K562 (cell line): Measurements from ENCODE around the gene SERPINB12. TPM values are rescaled to one million over a fixed set of nuclear protein-coding genes. Genes with fewer than 3 reads are reported as not detected.

ENCODE experiments used
- ATAC-seq: fragments of 200-7000 bp; cut with Tn5 transposase; 3 replicates; pipeline ENCODE4 v1.9.1; 2020; ENCODE audit warnings: moderate library complexity
- BruUV-seq: library from RNA; stranded (reverse); fragments of 400-500 nt; replicated peaks from 2 replicates; lab custom pipeline; 2021; lab: Mats Ljungman, UMichigan
- CTCF ChIA-PET: fragments of 300-600 bp; formaldehyde crosslinking; extraction: SDS; loops from one replicate; lab custom pipeline; 2021; ENCODE audit warnings: low intra/inter-chr PET ratio; lab: Yijun Ruan, JAX
- POLR2A ChIA-PET: fragments of 300-600, 350-650 bp; sonication (Branson Sonifier 250); formaldehyde crosslinking; extraction: SDS; loops from one replicate; lab custom pipeline; 2021; ENCODE audit warnings: antibody characterized with exemption, inconsistent platforms; lab: Yijun Ruan, JAX
- DNase-seq, 4 experiments: peaks; one replicate each; pipeline versions ENCODE4 v3.0.0 to v3.0.0-alpha.2; 2011 to 2018; ENCODE audit warnings: low spot score in 3 of 4, mixed read lengths in 3 of 4; ENCODE audit errors: extremely low read depth in 1 of 4
- FAIRE-seq: peaks from 2 replicates; lab custom pipeline; 2011; peaks lifted over from hg19 to GRCh38; lab: Jason Lieb, UNC
- H2AFZ ChIP-seq: 2 replicates; pipeline ENCODE4 v1.6.0; 2011; ENCODE audit warnings: low read depth, low read length, control low read depth, inconsistent platforms
- H3K27ac ChIP-seq: fragments of 200-600 bp; 3 replicates; pipeline ENCODE4 v1.8.0; 2011; ENCODE audit warnings: low read depth, mild to moderate bottlenecking, control low read depth, inconsistent platforms, low read length, moderate library complexity, mixed read lengths; ENCODE audit errors: extremely low read depth
- H3K27me3 ChIP-seq, 2 experiments: fragments of 300-600 bp in 1 of 2; 2 replicates in 1 of 2; 3 replicates in 1 of 2; pipeline versions ENCODE4 v1.6.0 to v1.8.0; 2011; ENCODE audit warnings: inconsistent platforms in 2 of 2, low read length in 2 of 2, mild to moderate bottlenecking in 1 of 2, mixed read lengths in 1 of 2, moderate library complexity in 1 of 2; ENCODE audit not compliant: control insufficient read depth in 2 of 2, insufficient read depth in 2 of 2
- H3K36me3 ChIP-seq: fragments of 300-600 bp; 3 replicates; pipeline ENCODE4 v1.8.0; 2011; ENCODE audit warnings: mild to moderate bottlenecking, low read length, inconsistent platforms; ENCODE audit not compliant: control insufficient read depth, insufficient read depth
- H3K4me1 ChIP-seq, 2 experiments: fragments of 200-600 bp in 1 of 2; replicated peaks in 1 of 2; 2 replicates in 1 of 2; 3 replicates in 1 of 2; pipeline versions ENCODE4 v1.5.1 to v1.8.0; 2011; ENCODE audit warnings: inconsistent platforms in 2 of 2, low read length in 2 of 2, mild to moderate bottlenecking in 1 of 2, mixed read lengths in 1 of 2, moderate library complexity in 1 of 2; ENCODE audit not compliant: control insufficient read depth in 2 of 2, insufficient read depth in 2 of 2
- H3K4me2 ChIP-seq: 2 replicates; pipeline ENCODE4 v1.6.1; 2011; ENCODE audit warnings: low read length, control low read depth, inconsistent platforms, mixed read lengths; ENCODE audit not compliant: insufficient read depth
- H3K4me3 ChIP-seq: fragments of 200-600 bp; sonication (generic), shearing (Covaris generic); 2 replicates; pipeline ENCODE4 v1.5.1; 2016; ENCODE audit warnings: control low read depth, inconsistent platforms
- H3K79me2 ChIP-seq: fragments of 200-600 bp; 3 replicates; pipeline ENCODE4 v1.8.0; 2011; ENCODE audit warnings: low read length, inconsistent platforms; ENCODE audit not compliant: control insufficient read depth, insufficient read depth
- H3K9ac ChIP-seq, 2 experiments: 2 replicates each; pipeline versions ENCODE4 v1.6.0 to v1.6.1; 2011; ENCODE audit warnings: low read depth in 2 of 2, low read length in 2 of 2, control low read depth in 1 of 2, inconsistent platforms in 1 of 2, mild to moderate bottlenecking in 1 of 2, mixed read lengths in 1 of 2; ENCODE audit not compliant: insufficient read depth in 1 of 2
- H3K9me1 ChIP-seq: one replicate; pipeline ENCODE4 v1.6.0; 2011; ENCODE audit warnings: inconsistent platforms, mild to moderate bottlenecking, low read length, moderate library complexity; ENCODE audit not compliant: control insufficient read depth, insufficient read depth
- H3K9me3 ChIP-seq: replicated peaks from 2 replicates; pipeline ENCODE4 v1.5.1; 2011; ENCODE audit warnings: low read depth, low read length, inconsistent platforms; ENCODE audit not compliant: control insufficient read depth, insufficient read depth
- H4K20me1 ChIP-seq: replicated peaks from 2 replicates; pipeline ENCODE4 v1.6.1; 2011; ENCODE audit warnings: low read length, inconsistent platforms, mixed read lengths; ENCODE audit not compliant: control insufficient read depth, insufficient read depth
- AFF4 ChIP-seq: sonication (generic); formaldehyde crosslinking; IDR thresholded peaks from 2 replicates; pipeline ENCODE4 v1.8.0; 2023; ENCODE audit warnings: mild to moderate bottlenecking, missing genetic modification reagents
- GTF2E2 ChIP-seq: fragments of 200-800 bp; sonication (Bioruptor generic); IDR thresholded peaks from 2 replicates; pipeline ENCODE4 v1.6.1; 2016; ENCODE audit warnings: missing genetic modification characterization, missing compliant biosample characterization
- HIVEP1 ChIP-seq: fragments of 250-450 bp; sonication (Bioruptor Pico); IDR thresholded peaks from 2 replicates; pipeline ENCODE4 v1.4.0; 2020; ENCODE audit warnings: mild to moderate bottlenecking
- HNRNPK ChIP-seq: fragments of 200-400 bp; formaldehyde crosslinking; IDR thresholded peaks from one replicate; pipeline ENCODE4 v1.6.1; 2018; ENCODE audit warnings: mild to moderate bottlenecking, low read depth, low read length; ENCODE audit not compliant: poor library complexity, severe bottlenecking
- NFYB ChIP-seq: IDR thresholded peaks from 2 replicates; pipeline ENCODE4 v1.6.1; 2011; ENCODE audit warnings: mild to moderate bottlenecking, moderate library complexity; ENCODE audit not compliant: insufficient read length; ENCODE audit errors: extremely low read depth
- NR1H2 ChIP-seq: sonication (generic); formaldehyde crosslinking; IDR thresholded peaks from 2 replicates; pipeline ENCODE4 v1.4.0; 2020; ENCODE audit warnings: mild to moderate bottlenecking, missing genetic modification reagents
- OTX1 ChIP-seq: fragments of 450-650 bp; formaldehyde crosslinking; IDR thresholded peaks from 2 replicates; pipeline ENCODE4 v1.4.0; 2022; ENCODE audit warnings: mild to moderate bottlenecking
- PHB ChIP-seq: fragments of 250-450 bp; sonication (Bioruptor Pico); IDR thresholded peaks from 2 replicates; pipeline ENCODE4 v1.5.0; 2021
- POLR3G ChIP-seq: IDR thresholded peaks from 2 replicates; pipeline ENCODE4 v1.6.1; 2011; ENCODE audit not compliant: insufficient read length, insufficient replicate concordance; ENCODE audit errors: extremely low read depth
- RAD51 ChIP-seq: fragments of 450-650 bp; IDR thresholded peaks from 2 replicates; pipeline ENCODE4 v1.7.1; 2016; ENCODE audit warnings: low read depth, mild to moderate bottlenecking, borderline replicate concordance
- SIN3A ChIP-seq, 2 experiments: fragments of 150-350 bp in 1 of 2; IDR thresholded peaks; 2 replicates each; pipeline ENCODE4 v1.6.1; 2011 to 2016; ENCODE audit warnings: borderline replicate concordance in 2 of 2, low read depth in 2 of 2, low read length in 2 of 2, mild to moderate bottlenecking in 2 of 2, moderate library complexity in 2 of 2; ENCODE audit not compliant: control insufficient read depth in 1 of 2
- SRSF3 ChIP-seq: fragments of 200-400 bp; formaldehyde crosslinking; IDR thresholded peaks from 2 replicates; pipeline ENCODE4 v1.6.1; 2016; ENCODE audit warnings: mild to moderate bottlenecking, low read length, moderate library complexity; ENCODE audit not compliant: insufficient read depth
- ZBTB2 ChIP-seq: fragments of 450-650 bp; IDR thresholded peaks from 2 replicates; pipeline ENCODE4 v1.6.1; 2016; ENCODE audit warnings: antibody characterized with exemption
- WGBS: fragments of 100-300 bp; shearing (Covaris generic); methylation state at CpG from one replicate; pipeline ENCODE4 v1.1.6; 2016; ENCODE audit warnings: low coverage, mixed read lengths; ENCODE audit not compliant: insufficient coverage; ENCODE audit errors: missing lambda C conversion rate; 5-methylcytosine and 5-hydroxymethylcytosine counted together
- in situ Hi-C: fragments of 300-500 bp; cut with MboI; formaldehyde crosslinking; loops from 4 replicates; pipeline ENCODE4 v1.15.0; 2018; ENCODE audit warnings: inconsistent platforms, mixed read lengths
- intact Hi-C: fragments of 100-400 bp; cut with micrococcal nuclease; formaldehyde crosslinking; loops from 2 replicates; pipeline ENCODE4 v1.14.2; 2022
- polyA plus RNA-seq, 8 experiments: library from polyadenylated mRNA; depleted of rRNA in 4 of 8; stranded (reverse) in 5 of 8; unstranded in 3 of 8; fragments of >200 nt; fragmentation: Nextera tagmentation in 2 of 8; fragmentation: Illumina TruSeq in 1 of 8; extraction: Ambion mirVana in 2 of 8; extraction: Trizol in 1 of 8; gene quantifications; 2 replicates each; pipeline versions ENCODE4 v1.2.1 to v1.2.3, GENCODE V29; 2011 to 2014; ENCODE audit warnings: inconsistent platforms in 1 of 8, missing spikeins in 1 of 8
- total RNA-seq, 7 experiments: library from RNA; depleted of rRNA in 6 of 7; stranded (reverse); fragments of >200 nt in 6 of 7; fragmentation: Illumina TruSeq in 2 of 7; extraction: Trizol in 2 of 7; gene quantifications; 2 replicates each; pipeline versions ENCODE4 v1.2.1 to v1.2.3, GENCODE V29; 2011 to 2021; ENCODE audit warnings: low replicate concordance in 1 of 7
- TF ChIP-seq, protein P1 (sequence below): fragments of 450-650 bp; IDR thresholded peaks from 2 replicates; pipeline ENCODE4 v1.6.1; 2016; ENCODE audit warnings: borderline replicate concordance

The SERPINB12 gene
- total and polyA plus RNA-seq, 9 of the 15 experiments (the other 6 are each of a cell fraction or from before 2014, with no cell fraction given), result not detected

GRCh38 chr18:63567825-63568224 lies 25.7 kb downstream of the SERPINB12 start:
- Histone ChIP-seq H3K27me3 (no peaks in the 10 kb centered on the region), H3K4me2 (no peak overlapping the region), H3K9ac (no peak overlapping the region), H3K27ac (no peak overlapping the region), H3K9me1 (no peaks in the 10 kb centered on the region), H3K36me3 (no peaks in the 10 kb centered on the region), H3K4me1 (no peaks in the 10 kb centered on the region), H3K4me3 (no peak overlapping the region), H2AFZ (no peak overlapping the region), H3K9me3 (no peaks in the 10 kb centered on the region), H4K20me1 (no peaks in the 10 kb centered on the region), H3K79me2 (no peaks in the 10 kb centered on the region)
- ChIA-PET CTCF (no interaction called here), POLR2A (no interaction called here)
- WGBS, result 0% methylated on average over 6 of the region's 9 CpGs
- intact Hi-C loops, result no loop called here
- no TSS peak for BruUV-seq
- no peak for ATAC-seq
- no peak for FAIRE-seq
- DNase-seq, result no peak
- in situ Hi-C loops, result no loop called here
- TF ChIP-seq NFYB, result no peak
- no peak for TF ChIP-seq RAD51
- no peak for TF ChIP-seq PHB (CRISPR knock-in tag)
- no peak for TF ChIP-seq SRSF3
- TF ChIP-seq POLR3G, result no peak
- TF ChIP-seq AFF4 (CRISPR knock-in tag), result no peak
- TF ChIP-seq HNRNPK, result no peak
- TF ChIP-seq SIN3A (IDR thresholded peaks at IDR 0.05; ENCODE audit: borderline replicate concordance in 2 of 2, control insufficient read depth in 1 of 2, low read depth in 2 of 2, low read length in 2 of 2), result no peak
- TF ChIP-seq GTF2E2, result no peak
- TF ChIP-seq NR1H2 (CRISPR knock-in tag), result no peak
- TF ChIP-seq HIVEP1 (CRISPR knock-in tag), result no peak
- no peak for TF ChIP-seq OTX1 (CRISPR knock-in tag)
- TF ChIP-seq ZBTB2, result no peak
- TF ChIP-seq, protein P1, sequence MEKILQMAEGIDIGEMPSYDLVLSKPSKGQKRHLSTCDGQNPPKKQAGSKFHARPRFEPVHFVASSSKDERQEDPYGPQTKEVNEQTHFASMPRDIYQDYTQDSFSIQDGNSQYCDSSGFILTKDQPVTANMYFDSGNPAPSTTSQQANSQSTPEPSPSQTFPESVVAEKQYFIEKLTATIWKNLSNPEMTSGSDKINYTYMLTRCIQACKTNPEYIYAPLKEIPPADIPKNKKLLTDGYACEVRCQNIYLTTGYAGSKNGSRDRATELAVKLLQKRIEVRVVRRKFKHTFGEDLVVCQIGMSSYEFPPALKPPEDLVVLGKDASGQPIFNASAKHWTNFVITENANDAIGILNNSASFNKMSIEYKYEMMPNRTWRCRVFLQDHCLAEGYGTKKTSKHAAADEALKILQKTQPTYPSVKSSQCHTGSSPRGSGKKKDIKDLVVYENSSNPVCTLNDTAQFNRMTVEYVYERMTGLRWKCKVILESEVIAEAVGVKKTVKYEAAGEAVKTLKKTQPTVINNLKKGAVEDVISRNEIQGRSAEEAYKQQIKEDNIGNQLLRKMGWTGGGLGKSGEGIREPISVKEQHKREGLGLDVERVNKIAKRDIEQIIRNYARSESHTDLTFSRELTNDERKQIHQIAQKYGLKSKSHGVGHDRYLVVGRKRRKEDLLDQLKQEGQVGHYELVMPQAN, result no peak
